Measurements from ENCODE around the gene ACSL1.
"Not testable (repeated sequence)": the region's sequence is repeated elsewhere in the genome, so short reads cannot be mapped to it uniquely, and the experiment has no call there.

The ACSL1 gene

DNA sequence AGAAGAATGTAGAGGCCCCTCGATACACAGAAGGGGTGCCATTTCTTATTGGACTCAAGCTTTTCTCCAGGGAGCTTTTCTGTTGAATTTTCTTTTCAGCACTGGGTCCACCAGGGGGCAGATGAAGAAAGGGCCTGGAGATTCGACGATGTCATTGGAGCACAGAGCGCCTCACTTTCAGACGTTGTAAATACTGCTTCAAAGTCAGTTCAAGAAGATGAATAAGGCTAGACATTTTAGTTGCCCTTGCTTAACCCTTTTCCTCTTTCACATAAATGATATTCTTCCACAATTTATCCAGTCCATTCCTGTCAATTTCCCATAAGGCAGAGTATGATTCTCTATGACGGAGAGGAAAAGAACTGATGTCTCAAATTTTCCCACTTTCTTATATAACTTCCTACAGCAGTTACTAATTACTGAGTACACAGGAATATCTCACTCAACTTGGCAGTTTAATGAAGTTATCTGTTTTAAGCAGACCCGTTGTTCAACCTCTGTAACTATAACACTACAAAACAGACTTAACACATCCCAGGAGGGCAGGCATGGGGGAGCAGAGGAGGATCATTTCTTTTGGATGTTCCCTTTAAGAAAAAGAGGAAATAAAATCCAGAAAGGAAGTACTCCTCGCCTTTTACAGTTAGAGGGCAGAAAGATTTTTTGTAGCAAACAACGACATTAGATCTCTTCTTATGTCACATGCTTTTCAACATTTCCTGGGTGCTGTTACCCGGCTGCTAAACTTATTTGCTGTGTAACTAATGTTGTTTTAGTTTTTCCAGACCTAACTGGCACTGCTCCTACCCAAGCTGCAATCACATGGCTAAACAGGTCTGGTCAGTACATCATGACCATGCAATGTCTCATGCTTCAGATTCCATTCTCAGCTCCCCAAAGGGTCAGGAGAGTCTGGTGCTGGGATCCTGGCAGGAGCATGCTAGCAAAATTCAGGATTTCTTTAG, 79.7 kb downstream of the ACSL1 start:
- no peak overlapping the region for H3K4me3 ChIP-seq (ENCODE audit: low read depth, low read length)
- peak; percentile 63 for TF ChIP-seq CTCF (IDR thresholded peaks at IDR 0.05; ENCODE audit: low read depth, low read length)

DNA sequence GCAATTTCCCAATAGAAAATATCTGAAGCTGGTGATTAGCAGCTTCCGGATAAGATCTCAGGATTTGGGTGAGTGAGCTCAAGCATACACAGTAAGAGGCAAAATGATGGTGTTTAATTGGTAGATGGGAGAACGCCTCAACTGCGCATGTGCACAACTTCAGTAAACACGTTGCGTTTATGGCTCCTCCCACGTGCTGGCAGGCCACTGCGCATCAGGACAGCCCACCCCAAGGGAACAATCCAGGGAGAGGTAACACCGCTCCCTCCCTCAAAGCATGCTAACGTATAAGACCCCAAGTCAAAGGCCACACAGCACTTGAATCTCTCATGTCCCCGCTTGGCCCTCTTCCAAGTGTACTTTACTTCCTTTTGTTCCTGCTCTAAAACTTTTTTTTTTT, 81.5 kb downstream of the ACSL1 start:
- TF ChIP-seq CTCF (IDR thresholded peaks at IDR 0.05; ENCODE audit: low read depth, low read length): no peak
- no peak overlapping the region for H3K4me3 ChIP-seq (ENCODE audit: low read depth, low read length)

GRCh38 chr4:184743650-184744049, 82.1 kb downstream of the ACSL1 start:
- H3K4me3 ChIP-seq (ENCODE audit: low read depth, low read length): no peak overlapping the region
- no peak for TF ChIP-seq CTCF (IDR thresholded peaks at IDR 0.05; ENCODE audit: low read depth, low read length)

DNA sequence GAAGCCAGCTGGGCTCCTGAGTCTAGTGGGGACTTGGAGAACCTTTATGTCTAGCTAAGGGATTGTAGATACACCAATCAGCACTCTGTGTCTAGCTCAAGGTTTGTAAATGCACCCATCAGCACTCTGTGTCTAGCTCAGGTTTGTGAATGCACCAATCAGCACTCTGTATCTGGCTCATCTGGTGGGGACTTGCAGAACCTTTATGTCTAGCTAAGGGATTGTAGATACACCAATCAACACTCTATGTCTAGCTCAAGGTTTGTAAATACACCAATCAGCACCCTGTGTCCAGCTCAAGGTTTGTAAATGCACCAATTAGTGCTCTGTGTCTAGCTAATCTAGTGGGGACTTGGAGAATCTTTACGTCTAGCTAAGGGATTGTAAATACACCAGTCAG, 84.1 kb downstream of the ACSL1 start:
- not testable (repeated sequence) for H3K4me3 ChIP-seq (ENCODE audit: low read depth, low read length)

GRCh38 chr4:184740980-184741391, 84.8 kb downstream of the ACSL1 start:
- no peak for TF ChIP-seq CTCF (IDR thresholded peaks at IDR 0.05; ENCODE audit: low read depth, low read length)

GRCh38 chr4:184739575-184739974, 86.2 kb downstream of the ACSL1 start:
- H3K4me3 ChIP-seq (ENCODE audit: low read depth, low read length): not testable (repeated sequence)

More at GRCh38 chr4:184740980-184741391, 84.8 kb downstream of the ACSL1 start:
- no peak overlapping the region for H3K4me3 ChIP-seq (ENCODE audit: low read depth, low read length)

GRCh38 chr4:184734758-184735157, 91.0 kb downstream of the ACSL1 start:
- H3K4me3 ChIP-seq (ENCODE audit: low read depth, low read length): peak overlapping the region; percentile 74
- TF ChIP-seq CTCF (IDR thresholded peaks at IDR 0.05; ENCODE audit: low read depth, low read length): no peak

DNA sequence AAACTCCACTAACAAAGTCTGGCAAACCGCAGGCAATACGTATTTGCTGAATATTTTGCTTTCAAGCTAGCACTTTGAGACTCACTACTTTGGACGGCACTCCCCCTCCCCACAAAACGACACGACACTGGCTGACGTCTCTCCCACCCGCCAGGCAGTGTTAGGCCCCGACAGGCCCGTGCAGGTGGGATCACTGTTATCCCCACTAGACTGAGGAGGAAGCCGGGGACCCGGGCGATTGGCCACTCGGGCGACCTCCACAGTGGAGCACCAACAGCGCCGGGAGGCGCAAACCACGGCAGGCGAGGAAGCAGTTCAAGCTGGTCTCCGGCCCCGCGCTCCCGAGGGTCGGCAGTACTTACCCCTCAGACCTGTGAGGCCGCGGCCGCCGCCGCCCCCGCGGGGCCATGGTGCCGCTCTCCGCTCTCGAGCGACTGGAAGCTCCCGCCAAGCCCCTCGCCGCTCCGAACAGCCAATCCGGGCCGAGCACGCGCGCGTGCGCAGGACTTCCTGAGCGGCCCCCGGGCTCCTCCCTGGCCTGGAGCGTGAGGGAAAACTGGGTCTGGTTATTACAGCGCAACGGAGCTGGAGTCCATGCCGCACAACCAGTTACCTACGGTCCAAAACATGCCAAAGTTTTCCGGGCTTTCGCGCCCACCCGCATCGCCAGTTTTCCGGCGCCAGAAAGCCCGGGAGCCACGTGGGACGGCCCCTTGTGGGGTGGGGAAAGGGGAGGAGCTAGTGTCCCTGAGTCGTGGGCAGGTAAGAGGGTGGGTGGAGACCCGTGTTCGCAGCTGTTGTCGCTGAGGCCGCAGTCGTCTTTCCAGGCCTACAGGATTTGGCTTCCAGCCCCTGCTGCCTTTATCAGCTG, 91.9 kb downstream of the ACSL1 start, which contains the start of gene CENPU:
TSS of gene CENPU (minus strand) at position 443 of the 871 bp plus-strand sequence. CDS start at position 409, 34 bp downstream.
- peak within 1 kb of the TSS; percentile 74 for H3K4me3 ChIP-seq (ENCODE audit: low read depth, low read length)
- no peak for TF ChIP-seq CTCF (IDR thresholded peaks at IDR 0.05; ENCODE audit: low read depth, low read length)
